ENCODE measurements around the gene CORO2A. TPM values are rescaled to one million over a fixed set of nuclear protein-coding genes. Genes with fewer than 3 reads are reported as not detected.

CORO2A gene
- total and polyA plus RNA-seq, 2 of the 13 experiments (the other 11 are each of a cell fraction or from before 2014, with no cell fraction given), result 14.4 to 15.3 TPM

DNA sequence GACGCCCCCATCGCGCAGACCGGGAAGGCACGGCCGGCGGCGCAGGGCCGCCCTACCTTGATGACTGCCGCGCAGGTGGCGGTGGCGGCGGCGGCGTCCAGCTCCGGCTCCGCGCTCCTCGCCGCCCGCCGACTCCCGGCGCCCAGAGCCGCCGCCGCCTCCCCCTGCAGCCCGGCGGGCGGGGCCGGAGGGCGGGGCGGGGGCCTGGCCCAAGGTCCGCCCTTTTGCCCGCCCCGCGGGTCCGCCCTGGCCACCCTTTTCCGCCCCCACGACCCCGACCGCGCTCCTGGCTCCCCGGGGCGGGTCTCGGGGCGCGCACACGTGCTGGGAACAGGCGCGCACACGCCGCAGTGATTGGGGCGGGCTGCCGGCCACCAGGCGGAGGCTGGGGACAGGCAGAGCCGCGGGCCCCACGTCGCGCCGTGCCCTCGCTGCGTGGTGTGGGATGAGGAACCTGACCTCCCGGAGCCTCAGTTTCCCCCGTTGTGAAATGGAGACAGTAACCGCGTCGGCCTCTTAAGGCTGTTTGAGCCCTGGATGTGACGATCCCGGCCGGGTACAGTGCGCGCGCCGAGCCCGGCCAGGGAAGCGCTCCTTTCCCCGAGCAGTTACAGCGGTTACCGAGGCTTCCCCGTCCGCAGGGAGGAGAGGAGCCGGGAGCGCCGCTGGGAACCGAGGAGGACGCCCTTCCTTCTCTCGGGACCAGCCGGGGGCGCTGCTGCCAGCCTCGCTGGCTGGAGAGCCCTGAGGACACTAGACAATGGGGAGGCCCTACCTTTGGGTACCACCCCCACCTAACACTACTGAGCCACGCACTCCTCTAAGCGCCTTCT lies at the start of gene CORO2A (continued):
- TF ChIP-seq ZNF414 (CRISPR knock-in tag; IDR thresholded peaks at IDR 0.05) (no peak), ZFP36L2 (CRISPR knock-in tag; IDR thresholded peaks at IDR 0.05) (no peak), ZNF850 (CRISPR knock-in tag; conservative IDR thresholded peaks at IDR 0.05) (no peak), ZNF660 (CRISPR knock-in tag; IDR thresholded peaks at IDR 0.05; ENCODE audit: borderline replicate concordance, low read depth) (no peak), CTCF (CRISPR knock-in tag; IDR thresholded peaks at IDR 0.05) (peak; percentile 88), NCOR1 (IDR thresholded peaks at IDR 0.05; ENCODE audit: borderline replicate concordance, low read length) (0 out of 2 replicates have a peak, but pooled peaks have one; percentile 7), FOXO1 (CRISPR knock-in tag; IDR thresholded peaks at IDR 0.05) (peak; percentile 38; the same call in 1 of the 2 replicates), U2AF2 (IDR thresholded peaks at IDR 0.05; ENCODE audit: low read depth, low read length) (no peak), ARID3A (IDR thresholded peaks at IDR 0.05; ENCODE audit: low read depth, low read length) (no peak), SRSF1 (optimal IDR thresholded peaks at IDR 0.05; ENCODE audit: low read depth, low read length) (peak; percentile 51), RXRA (CRISPR knock-in tag; IDR thresholded peaks at IDR 0.05) (peak; percentile 64; the same call in 1 of the 2 replicates), SP2 (CRISPR knock-in tag; IDR thresholded peaks at IDR 0.05) (no peak), GTF3A (CRISPR knock-in tag; conservative IDR thresholded peaks at IDR 0.05) (no peak)
- TF ChIP-seq, protein P1, sequence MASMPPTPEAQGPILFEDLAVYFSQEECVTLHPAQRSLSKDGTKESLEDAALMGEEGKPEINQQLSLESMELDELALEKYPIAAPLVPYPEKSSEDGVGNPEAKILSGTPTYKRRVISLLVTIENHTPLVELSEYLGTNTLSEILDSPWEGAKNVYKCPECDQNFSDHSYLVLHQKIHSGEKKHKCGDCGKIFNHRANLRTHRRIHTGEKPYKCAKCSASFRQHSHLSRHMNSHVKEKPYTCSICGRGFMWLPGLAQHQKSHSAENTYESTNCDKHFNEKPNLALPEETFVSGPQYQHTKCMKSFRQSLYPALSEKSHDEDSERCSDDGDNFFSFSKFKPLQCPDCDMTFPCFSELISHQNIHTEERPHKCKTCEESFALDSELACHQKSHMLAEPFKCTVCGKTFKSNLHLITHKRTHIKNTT (CRISPR knock-in tag; IDR thresholded peaks at IDR 0.05), result no peak
- TF ChIP-seq, protein P2, sequence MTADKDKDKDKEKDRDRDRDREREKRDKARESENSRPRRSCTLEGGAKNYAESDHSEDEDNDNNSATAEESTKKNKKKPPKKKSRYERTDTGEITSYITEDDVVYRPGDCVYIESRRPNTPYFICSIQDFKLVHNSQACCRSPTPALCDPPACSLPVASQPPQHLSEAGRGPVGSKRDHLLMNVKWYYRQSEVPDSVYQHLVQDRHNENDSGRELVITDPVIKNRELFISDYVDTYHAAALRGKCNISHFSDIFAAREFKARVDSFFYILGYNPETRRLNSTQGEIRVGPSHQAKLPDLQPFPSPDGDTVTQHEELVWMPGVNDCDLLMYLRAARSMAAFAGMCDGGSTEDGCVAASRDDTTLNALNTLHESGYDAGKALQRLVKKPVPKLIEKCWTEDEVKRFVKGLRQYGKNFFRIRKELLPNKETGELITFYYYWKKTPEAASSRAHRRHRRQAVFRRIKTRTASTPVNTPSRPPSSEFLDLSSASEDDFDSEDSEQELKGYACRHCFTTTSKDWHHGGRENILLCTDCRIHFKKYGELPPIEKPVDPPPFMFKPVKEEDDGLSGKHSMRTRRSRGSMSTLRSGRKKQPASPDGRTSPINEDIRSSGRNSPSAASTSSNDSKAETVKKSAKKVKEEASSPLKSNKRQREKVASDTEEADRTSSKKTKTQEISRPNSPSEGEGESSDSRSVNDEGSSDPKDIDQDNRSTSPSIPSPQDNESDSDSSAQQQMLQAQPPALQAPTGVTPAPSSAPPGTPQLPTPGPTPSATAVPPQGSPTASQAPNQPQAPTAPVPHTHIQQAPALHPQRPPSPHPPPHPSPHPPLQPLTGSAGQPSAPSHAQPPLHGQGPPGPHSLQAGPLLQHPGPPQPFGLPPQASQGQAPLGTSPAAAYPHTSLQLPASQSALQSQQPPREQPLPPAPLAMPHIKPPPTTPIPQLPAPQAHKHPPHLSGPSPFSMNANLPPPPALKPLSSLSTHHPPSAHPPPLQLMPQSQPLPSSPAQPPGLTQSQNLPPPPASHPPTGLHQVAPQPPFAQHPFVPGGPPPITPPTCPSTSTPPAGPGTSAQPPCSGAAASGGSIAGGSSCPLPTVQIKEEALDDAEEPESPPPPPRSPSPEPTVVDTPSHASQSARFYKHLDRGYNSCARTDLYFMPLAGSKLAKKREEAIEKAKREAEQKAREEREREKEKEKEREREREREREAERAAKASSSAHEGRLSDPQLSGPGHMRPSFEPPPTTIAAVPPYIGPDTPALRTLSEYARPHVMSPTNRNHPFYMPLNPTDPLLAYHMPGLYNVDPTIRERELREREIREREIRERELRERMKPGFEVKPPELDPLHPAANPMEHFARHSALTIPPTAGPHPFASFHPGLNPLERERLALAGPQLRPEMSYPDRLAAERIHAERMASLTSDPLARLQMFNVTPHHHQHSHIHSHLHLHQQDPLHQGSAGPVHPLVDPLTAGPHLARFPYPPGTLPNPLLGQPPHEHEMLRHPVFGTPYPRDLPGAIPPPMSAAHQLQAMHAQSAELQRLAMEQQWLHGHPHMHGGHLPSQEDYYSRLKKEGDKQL (CRISPR knock-in tag; IDR thresholded peaks at IDR 0.05; ENCODE audit: low read depth), result no peak
- TF ChIP-seq, protein P3, sequence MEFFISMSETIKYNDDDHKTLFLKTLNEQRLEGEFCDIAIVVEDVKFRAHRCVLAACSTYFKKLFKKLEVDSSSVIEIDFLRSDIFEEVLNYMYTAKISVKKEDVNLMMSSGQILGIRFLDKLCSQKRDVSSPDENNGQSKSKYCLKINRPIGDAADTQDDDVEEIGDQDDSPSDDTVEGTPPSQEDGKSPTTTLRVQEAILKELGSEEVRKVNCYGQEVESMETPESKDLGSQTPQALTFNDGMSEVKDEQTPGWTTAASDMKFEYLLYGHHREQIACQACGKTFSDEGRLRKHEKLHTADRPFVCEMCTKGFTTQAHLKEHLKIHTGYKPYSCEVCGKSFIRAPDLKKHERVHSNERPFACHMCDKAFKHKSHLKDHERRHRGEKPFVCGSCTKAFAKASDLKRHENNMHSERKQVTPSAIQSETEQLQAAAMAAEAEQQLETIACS (CRISPR knock-in tag; IDR thresholded peaks at IDR 0.05), result peak; percentile 97

Data from HepG2 (cell line).